HG02884 (cell line): ENCODE results near the gene TWF2.

Experiments used
- ATAC-seq: cut with Tn5 transposase; IDR thresholded peaks from one replicate; pipeline ENCODE4 v1.9.1; 2021; ENCODE audit warnings: mild to moderate bottlenecking, moderate library complexity; ENCODE audit not compliant: unreplicated experiment

The TWF2 gene

DNA sequence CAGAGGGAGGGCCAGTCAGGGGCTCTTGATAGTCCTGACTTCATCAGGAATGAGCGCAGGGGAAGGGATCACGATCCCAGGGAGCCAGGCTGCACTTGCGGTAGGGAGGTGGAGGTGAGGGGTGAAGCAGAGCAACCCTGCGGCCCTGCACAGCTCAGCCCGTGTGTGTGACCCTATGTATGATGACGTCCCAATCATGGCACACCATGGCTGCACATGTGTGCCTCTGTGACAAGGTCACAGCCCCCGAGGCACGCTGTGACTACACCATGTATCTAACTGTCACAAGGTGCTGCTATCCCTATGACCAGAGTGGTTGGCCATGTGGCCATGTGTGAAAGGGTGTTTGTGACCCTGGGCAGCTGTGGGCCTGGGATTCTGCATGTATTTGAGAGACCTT, 54.3 kb downstream of the TWF2 start:
- no peak for ATAC-seq

DNA sequence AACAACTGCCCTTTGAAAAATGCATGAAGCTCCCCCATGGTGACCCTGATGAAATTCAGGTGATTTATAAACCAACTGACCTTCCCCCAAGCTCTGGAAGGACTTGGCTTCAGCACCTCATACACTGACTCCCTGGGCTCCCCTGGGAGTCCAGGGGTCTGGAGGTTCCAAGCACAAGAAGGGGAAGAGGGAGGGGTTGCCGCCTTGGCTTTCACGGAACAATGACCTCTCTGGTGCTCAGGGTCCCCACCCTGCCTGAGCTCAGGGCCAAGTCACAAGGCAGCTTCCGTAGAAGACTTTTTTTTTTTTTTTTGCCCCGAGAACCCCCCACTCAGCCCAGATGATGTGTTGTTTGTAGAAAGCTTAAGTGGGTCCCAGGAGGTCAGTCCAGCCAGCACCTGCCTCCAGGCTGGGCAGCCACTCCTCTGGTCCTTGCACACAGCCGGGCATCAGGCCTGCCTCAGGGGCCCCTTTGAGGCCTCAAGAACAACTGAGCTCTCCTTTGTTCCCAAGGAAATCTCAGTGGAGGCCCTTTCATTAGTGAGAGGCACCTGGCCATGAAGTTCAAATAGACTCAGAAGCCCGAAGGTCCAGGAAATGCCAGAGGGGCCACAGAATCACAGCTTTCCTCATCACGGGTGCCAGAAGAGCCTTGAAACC, 55.0 kb downstream of the TWF2 start:
- no peak for ATAC-seq

DNA sequence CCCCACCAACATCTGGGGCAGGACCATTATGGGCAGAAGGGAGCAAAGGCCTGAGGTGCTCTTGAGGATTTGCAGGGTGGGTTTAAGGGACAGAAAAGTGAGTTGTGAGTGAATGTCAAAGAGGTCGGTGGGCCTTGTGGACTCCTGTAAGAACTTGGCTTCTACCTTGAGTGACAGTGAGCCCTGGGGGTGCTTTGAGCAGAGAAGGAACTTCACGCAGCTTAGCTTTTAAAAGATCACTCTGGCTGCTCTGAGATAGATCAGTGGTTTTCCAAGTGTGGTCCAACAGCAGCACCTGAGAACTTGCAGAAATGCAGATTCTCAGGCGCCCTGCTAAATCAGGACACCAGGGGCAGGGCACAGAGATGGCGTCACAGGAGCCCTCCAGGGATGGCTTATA, 56.3 kb downstream of the TWF2 start:
- ATAC-seq = no peak

DNA sequence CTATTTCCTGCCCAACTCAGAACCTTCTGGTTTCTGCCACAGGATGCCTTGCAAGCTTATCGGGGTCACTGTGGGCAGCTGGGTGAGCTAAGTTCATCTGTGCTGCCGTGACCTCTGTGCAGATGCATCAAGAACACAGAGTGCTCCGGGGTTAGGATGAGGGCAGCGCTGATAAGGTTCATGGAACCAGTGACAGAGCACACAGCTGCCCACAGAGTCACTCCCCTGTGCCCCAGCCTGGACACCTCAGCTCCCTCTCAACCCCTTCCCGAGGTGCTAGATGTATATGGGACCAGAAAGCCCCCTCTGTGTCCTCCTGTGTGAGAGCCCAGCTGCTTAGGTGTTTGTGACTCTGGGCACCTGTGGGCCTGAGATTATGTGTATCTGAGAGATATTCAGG, 56.8 kb downstream of the TWF2 start:
- ATAC-seq = no peak

DNA sequence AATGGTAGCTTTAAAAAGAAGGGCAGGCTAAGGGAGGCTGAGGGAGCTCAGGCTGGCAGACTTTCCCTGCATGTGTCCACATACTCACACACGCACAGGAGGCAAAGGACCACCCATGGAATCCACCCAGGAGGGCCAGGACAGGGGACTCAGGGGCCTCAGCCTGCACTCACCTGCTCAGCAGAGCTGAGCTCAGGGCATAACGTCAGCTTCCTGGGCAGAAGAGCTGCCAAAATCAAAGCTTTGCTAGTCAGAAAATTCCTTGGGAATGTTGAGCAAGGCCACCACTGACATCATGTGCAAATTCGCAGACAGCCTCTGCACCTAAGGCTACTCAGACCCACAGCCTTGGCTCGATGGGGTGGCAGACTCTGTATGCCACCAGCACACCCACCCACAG, 57.4 kb downstream of the TWF2 start:
- ATAC-seq = no peak
